ENCODE data around the gene MGP.

Gene MGP

DNA sequence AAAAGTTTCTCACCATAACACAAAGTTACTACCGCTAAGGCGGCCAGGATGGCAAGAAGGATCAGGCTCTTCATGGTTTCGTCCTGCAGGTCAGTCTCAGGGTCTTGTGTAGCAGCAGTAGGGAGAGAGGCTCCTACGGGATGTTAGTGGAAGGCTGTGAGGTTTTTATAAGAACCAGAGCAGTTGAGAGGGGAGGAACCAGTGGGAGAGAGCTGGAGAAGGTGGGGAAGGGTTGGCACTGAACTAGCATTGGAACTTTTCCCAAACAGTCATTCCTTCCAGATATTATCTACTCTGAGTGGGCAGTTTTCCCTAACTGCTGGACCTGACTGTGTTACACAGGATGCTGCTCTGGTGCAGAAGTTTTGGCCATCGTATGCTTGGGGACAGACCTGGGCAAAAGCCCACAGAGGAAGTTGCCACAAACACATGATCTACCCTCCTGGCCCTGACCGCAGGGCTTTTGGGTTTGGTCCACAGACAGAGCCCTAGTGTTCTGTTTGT is at the start of gene MGP:
MGP (minus strand) TSS at position 137 of the 504 bp plus-strand sequence; CDS start at position 74, 63 bp downstream.
- no peak for DNase-seq

- no peak for DNase-seq
Measured at GRCh38 chr12:14935031-14935430, 49.4 kb upstream of the MGP start.

DNA sequence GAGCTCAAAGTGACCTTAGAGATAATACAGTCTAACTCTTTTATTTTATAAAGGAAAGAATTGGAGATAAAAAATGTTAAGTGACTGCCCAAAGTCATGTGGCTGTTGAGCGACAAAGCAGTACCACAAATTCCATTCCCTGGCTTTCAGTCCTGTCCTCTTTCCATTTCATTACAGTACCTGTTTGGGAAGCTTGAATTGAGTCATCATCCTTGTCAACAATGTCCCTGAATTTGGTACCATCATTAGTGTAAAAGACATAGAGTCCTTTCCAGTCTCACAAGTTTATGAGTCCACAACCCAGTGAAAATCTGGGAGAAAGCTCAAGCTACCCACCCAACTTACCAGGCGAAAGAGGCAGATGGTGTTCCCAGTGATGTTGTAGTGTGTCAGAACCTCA is 48.9 kb upstream of the MGP start:
- no peak for DNase-seq

DNA sequence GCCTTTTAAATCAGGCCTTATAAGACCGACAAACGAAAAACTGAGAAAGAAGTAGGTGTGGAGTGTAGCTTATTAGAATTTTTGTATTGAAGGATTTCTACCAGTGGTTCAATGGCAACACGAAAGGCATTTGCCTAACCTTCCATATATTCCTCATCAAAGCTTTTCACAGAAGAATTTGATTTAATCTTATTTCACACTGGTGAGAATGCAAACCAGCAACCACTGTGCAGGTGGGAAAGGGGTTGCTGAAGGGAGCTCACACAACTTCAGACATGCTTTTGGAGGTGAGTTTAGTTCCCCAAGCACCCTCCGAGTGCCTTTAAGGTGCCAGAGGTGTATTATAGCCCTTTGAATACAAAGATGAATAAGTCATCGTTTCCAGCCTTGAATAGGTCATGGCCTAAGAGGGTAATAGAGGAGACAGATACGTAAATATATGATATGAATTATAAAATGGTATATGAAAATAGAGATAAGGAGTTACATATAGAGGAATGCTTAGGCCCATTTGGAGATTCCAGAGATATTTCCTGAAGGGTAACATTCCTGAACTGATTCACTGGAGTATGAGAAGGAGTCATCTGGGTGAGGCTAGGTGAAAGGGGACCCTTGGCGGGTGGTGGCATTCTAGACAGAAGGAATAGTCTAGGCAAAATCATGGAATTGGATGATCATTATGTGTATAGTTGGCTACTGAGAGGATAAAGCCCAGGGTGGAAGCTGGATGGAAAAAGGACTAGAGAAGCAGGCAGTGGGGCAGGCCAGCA is 46.3 kb upstream of the MGP start:
- DNase-seq, result no peak

DNA sequence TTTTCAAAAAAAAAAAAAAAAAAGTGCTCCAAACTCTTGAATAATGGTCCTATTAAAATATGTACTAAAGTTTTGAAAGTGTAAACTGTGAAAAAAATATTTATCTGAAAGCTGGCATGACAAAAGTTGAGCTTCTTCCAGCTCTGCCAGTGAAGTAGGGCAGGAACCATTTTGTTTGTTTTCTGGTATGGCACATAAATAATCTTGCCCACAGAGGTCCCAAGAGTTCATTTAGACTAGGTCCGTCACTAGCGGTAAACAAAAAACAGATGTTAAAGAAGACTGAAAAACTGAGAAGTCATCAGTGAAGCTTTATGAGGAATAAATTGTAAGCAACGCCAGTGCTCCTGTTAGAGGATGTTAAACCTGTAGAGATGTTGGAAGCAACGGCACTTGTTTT is 45.7 kb upstream of the MGP start:
- no peak for DNase-seq

- DNase-seq, result no peak
Measured at GRCh38 chr12:14930299-14930698, 44.6 kb upstream of the MGP start.

DNA sequence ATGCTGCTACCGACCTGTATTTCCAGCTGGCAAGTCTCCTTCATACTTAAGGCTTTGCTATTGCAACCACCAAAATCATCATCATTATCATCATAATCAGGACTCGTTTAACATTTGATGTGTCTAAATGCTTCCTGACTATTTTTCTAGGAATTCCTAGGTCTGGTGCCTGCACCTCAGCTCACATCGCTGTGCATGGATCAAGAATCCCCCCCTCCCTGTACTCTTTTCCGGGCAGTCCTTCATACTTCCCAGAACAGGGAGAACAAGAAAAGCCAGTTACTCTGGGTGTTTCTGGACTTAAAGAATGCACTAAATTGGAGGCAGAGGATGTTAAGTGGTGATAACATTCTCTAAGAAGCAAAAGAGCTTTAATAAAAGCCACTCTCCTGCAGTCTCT is 43.3 kb upstream of the MGP start:
- DNase-seq, result no peak

DNA sequence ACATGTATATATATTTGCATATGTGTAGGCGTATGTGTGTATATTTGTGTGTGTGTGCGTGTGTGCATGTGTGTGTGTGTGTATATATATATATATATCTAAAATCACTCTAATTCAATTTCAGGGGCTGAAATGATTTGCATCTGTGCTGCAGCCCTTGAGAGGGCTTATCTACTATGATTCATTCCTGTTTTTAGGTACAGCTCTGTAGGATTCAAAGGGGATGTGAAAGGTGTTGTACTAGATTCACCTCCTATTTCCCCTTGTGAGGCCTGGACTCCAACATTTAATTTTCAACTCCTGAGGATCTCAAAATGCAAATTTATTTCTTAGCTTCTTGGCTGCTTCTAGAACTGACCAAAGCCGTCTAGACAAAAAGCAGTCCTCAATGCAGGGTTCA is 41.6 kb upstream of the MGP start:
- DNase-seq, result no peak

- DNase-seq, result no peak
Measured at GRCh38 chr12:14924541-14924940, 38.9 kb upstream of the MGP start.

DNA sequence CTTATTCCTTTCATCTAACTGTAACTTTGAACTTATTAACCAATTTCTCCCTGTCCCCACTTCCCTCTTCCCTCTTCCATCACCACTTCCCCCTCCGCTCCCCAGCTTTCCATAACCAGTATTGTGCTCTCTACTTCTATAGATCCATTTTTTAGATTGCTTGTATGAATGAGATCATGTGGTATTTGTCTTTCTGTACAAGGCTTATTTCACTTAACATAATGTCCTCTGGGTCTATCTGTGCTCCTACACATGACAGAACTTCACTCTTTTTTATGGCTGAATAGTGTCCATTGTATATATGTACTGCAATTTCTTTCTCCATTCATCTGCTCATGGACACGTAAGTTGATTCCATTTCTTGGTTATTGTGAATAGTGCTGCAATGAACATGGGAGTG is 38.3 kb upstream of the MGP start:
- no peak for DNase-seq

- no peak for DNase-seq
Measured at GRCh38 chr12:14921218-14921617, 35.6 kb upstream of the MGP start.

DNA sequence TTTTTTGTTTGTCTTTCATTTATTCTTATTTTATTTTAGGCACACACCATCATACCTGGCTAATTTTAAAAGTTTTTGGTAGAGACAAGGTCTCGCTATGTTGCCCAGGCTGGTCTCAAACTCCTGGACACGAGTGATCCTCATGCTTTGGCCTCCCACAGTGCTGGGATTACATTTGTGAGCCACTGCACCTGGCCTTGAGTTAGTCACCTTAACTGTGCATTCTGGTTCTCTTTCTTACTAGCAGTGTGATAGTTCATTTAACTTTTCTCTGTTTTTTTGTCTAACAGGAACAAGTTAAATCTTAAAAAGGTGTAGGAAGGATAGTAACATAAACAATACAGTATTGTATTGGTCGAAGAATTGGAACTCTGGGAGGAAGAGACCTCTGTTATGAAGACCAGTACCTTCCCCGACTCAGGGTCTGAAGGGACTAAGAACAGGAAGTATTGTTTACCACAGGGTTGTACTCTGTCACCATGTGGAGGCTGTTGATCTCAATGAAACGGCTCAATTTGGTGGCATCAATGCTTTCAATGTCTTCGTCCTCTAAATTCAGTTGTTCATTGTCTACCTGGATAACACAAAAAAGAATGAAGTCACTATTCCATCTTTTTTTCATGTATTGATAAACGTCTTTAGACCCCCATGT is 34.9 kb upstream of the MGP start:
- no peak for DNase-seq

GRCh38 chr12:14919455-14919854 is 33.8 kb upstream of the MGP start:
- no peak for DNase-seq

GRCh38 chr12:14915736-14916135 is 30.1 kb upstream of the MGP start:
- no peak for DNase-seq

GRCh38 chr12:14913381-14913781 is 27.7 kb upstream of the MGP start:
- DNase-seq, result no peak

DNA sequence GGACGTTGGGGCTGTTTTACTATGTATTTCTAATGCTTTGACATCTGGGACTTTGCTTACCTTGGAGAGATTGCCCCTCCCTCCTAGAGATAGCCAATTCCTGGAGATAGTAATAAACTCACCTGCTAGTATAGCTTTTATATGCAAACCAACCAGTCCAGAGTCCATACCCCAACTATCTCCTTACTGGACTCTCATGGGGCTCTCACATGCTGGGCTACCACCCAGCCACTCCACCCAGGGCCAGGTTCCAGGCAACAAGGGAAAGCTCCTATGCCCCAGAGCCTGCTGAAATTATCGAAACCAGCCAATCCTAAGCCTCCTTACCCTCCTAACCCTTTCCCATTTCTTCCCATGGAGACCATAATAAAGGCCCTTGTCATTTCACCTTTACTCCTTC is 25.5 kb upstream of the MGP start:
- DNase-seq, result no peak

DNA sequence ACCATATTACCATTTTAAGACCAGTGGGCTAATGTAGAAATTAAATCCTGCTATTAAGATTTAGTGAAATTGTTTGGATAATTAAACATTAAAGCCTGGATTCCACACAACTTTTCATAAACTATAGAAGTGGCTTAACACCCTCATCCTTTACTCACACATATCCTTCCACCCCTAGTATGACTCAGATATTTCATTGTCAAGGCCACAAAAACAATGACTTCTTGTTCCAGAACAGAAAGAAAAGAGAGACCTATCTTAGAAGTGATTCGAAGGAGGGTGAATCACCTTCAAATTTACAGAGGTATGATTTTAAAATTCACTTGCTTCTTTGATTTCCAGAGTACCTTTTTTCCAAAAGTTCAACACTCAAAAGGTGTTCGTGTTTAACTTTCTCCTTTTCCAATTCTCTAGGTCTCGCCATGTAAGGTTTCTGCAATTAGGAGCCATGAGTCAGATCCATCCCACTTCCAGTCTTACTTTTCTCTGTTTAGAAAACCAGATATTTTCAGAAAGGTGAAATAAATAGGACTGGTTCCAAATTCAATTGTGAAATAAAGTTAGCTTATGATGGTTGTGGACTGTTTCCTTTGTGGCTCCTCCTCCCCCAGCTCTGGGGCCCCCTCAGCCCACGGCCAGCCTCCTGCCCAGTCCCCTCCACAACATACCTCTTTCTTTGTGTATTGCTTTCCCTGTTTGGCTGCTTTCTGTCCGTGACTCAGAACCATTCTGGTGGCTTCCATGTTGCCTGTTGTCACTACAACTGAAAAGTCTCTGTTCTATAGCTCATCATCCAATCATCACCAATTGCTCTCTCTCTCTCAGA is 24.6 kb upstream of the MGP start:
- DNase-seq, result no peak

GRCh38 chr12:14907953-14908352 is 22.3 kb upstream of the MGP start:
- no peak for DNase-seq

GRCh38 chr12:14906114-14906513 is 20.5 kb upstream of the MGP start:
- no peak for DNase-seq

- no peak for DNase-seq
Measured at GRCh38 chr12:14905269-14906004, 19.8 kb upstream of the MGP start.

GRCh38 chr12:14904854-14905253 is 19.2 kb upstream of the MGP start:
- DNase-seq, result no peak

DNA sequence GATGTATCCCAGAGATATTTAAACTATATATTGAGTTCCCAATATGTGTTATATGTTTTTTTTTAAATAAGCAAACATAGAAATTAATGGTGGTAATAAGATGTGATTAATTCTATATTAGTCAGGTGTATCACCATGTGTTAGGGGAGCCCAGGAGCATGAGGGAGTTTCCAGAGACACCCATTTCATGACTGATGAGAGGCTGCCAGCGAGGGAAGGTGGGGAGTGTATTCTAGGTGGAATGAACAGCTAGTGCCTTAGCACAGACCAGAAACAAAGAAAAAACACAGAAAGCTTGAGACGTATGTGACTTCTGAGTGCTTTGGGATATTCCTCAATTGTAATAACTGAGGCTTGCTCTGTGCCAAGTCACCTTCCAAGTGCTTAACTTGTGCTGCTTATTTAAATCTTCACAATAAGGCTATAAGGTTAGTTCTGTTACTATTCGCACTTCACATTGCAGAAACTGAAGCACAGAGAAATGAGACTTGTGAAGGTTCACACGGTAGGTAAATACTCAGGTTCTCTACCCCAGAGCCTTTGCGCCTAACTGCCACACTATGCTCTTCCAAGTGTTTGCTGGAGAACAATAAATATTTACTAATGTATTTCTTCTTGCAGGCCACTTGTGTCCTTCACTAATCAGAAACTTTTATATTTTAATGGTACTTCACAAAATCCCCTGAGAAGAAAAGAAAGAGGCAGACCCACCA is 17.9 kb upstream of the MGP start:
- no peak for DNase-seq
